Measurements from ENCODE around the gene OR52R1. TPM values are rescaled to one million over a fixed set of nuclear protein-coding genes. Genes with fewer than 3 reads are reported as not detected.

OR52R1 gene
- polyA plus RNA-seq, 1 of the 3 experiments (the other 2 are of a cell fraction): not detected

DNA sequence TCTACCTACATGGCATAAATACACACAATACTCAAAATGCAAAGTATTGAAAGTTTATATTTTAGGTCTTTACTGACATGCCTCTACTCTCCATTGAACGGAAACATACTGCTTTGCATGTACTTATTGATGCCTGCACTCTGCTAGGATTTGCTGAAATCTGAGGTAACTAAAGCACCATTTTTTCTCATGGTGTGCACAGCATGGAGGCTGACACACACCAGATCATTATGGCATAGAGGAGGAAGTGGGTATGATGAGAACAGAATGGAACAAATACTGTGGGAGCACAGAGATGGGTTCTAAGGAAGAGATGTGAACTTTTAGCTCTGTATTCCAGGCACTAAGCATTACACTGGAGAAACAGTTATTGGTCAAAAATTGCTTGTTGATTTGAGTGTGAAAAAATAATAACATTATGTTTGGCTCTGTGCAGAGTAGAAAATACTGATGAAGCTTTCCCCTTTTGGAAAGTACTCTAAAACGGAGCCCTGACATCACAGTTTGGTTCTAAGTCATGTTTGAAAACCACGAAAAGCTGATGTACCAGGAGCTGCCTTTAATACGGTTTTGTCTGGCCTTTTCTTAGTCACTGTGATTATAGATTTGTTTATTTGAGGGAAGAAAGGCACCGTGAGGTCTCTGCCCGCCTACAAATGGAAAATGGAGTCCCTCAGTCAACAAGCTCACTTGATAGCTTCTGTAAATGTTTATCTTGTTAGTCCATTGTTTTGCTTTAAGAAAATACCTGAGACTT is 5.6 kb downstream of the OR52R1 start:
- Histone ChIP-seq H3K4me3 (ENCODE audit: low read depth in 2 of 2, low read length in 1 of 2) (no peak overlapping the region), H3K4me2 (no peak overlapping the region), H3K9ac (no peak overlapping the region), H4K20me1 (ENCODE audit: insufficient read depth) (no peaks in the 10 kb centered on the region), H3K79me2 (ENCODE audit: insufficient read depth) (no peaks in the 10 kb centered on the region), H3K27me3 (ENCODE audit: insufficient read depth) (no peaks in the 10 kb centered on the region), H3F3A (replicated peaks; ENCODE audit: insufficient read depth) (no peaks in the 10 kb centered on the region), H2AFZ (ENCODE audit: low read depth) (no peak overlapping the region), H3K27ac (ENCODE audit: low read depth in 2 of 2, low read length in 1 of 2) (no peak overlapping the region), H3K4me1 (ENCODE audit: control insufficient read depth in 1 of 2, insufficient read depth in 2 of 2, low read depth in 1 of 2, low read length in 1 of 2) (no peaks in the 10 kb centered on the region), H3K36me3 (replicated peaks in 1 of 2; ENCODE audit: control insufficient read depth in 1 of 2, insufficient read depth in 2 of 2, low read length in 1 of 2) (no peaks in the 10 kb centered on the region), H3K9me2 (no peaks in the 10 kb centered on the region), H3K9me3 (no peaks in the 10 kb centered on the region)
- ChIA-PET POLR2A (no interaction called here), CTCF (no interaction called here)
- DNase-seq: no peak
- TF ChIP-seq NFIC (IDR thresholded peaks at IDR 0.05; ENCODE audit: borderline replicate concordance) (no peak), USF1 (IDR thresholded peaks at IDR 0.05; ENCODE audit: borderline replicate concordance, low read depth) (no peak), SIN3A (IDR thresholded peaks at IDR 0.05; ENCODE audit: borderline replicate concordance, low read depth, low read length) (no peak), RFX5 (IDR thresholded peaks at IDR 0.05; ENCODE audit: low read length) (no peak), RAD21 (IDR thresholded peaks at IDR 0.05; ENCODE audit: low read length) (no peak), SMC3 (IDR thresholded peaks at IDR 0.05; ENCODE audit: low read depth, low read length) (no peak), ELF1 (IDR thresholded peaks at IDR 0.05) (no peak), CHD2 (IDR thresholded peaks at IDR 0.05; ENCODE audit: low read length, partially characterized antibody) (no peak), TEAD4 (IDR thresholded peaks at IDR 0.05; ENCODE audit: borderline replicate concordance, insufficient read depth) (no peak), GABPA (IDR thresholded peaks at IDR 0.05; ENCODE audit: low read depth) (no peak), POLR2AphosphoS5 (IDR thresholded peaks at IDR 0.05; ENCODE audit: low read depth, low read length) (no peak), ZBTB33 (IDR thresholded peaks at IDR 0.05; ENCODE audit: borderline replicate concordance, low read depth) (no peak), NRF1 (IDR thresholded peaks at IDR 0.05; ENCODE audit: low read depth, low read length) (no peak), TCF12 (IDR thresholded peaks at IDR 0.05) (no peak), FOXM1 (IDR thresholded peaks at IDR 0.05; ENCODE audit: low read depth) (no peak), YY1 (IDR thresholded peaks at IDR 0.05; ENCODE audit: low read depth) (no peak), TAF1 (IDR thresholded peaks at IDR 0.05; ENCODE audit: borderline replicate concordance, low read depth, low read length) (no peak)
- TF ChIP-seq, protein P1, sequence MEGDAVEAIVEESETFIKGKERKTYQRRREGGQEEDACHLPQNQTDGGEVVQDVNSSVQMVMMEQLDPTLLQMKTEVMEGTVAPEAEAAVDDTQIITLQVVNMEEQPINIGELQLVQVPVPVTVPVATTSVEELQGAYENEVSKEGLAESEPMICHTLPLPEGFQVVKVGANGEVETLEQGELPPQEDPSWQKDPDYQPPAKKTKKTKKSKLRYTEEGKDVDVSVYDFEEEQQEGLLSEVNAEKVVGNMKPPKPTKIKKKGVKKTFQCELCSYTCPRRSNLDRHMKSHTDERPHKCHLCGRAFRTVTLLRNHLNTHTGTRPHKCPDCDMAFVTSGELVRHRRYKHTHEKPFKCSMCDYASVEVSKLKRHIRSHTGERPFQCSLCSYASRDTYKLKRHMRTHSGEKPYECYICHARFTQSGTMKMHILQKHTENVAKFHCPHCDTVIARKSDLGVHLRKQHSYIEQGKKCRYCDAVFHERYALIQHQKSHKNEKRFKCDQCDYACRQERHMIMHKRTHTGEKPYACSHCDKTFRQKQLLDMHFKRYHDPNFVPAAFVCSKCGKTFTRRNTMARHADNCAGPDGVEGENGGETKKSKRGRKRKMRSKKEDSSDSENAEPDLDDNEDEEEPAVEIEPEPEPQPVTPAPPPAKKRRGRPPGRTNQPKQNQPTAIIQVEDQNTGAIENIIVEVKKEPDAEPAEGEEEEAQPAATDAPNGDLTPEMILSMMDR (IDR thresholded peaks at IDR 0.05): no peak
- TF ChIP-seq, protein P2, sequence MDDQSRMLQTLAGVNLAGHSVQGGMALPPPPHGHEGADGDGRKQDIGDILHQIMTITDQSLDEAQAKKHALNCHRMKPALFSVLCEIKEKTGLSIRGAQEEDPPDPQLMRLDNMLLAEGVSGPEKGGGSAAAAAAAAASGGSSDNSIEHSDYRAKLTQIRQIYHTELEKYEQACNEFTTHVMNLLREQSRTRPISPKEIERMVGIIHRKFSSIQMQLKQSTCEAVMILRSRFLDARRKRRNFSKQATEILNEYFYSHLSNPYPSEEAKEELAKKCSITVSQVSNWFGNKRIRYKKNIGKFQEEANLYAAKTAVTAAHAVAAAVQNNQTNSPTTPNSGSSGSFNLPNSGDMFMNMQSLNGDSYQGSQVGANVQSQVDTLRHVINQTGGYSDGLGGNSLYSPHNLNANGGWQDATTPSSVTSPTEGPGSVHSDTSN (IDR thresholded peaks at IDR 0.05): no peak
- under 1% methylated on average over 6 of the region's 6 CpGs for WGBS (ENCODE audit: low lambda C conversion rate)
